GM19025 (cell line): ENCODE measurements around the gene S100A6.
"Not testable (repeated sequence)": the region's sequence is repeated elsewhere in the genome, so short reads cannot be mapped to it uniquely, and the experiment has no call there.

Source experiments
- ATAC-seq: cut with Tn5 transposase; IDR thresholded peaks from one replicate; pipeline ENCODE4 v1.9.1; 2021; ENCODE audit warnings: mild to moderate bottlenecking, low read depth, moderate library complexity; ENCODE audit not compliant: unreplicated experiment

Gene S100A6

GRCh38 chr1:153565529-153566374 lies 30.0 kb upstream of the S100A6 start, which contains the start of gene S100A2:
TSS of gene S100A2 (minus strand) at chr1:153565844. CDS start at chr1:153563877, 1,967 bp downstream.
- no peak for ATAC-seq

- no peak for ATAC-seq
These were observed 28.2 kb upstream of the S100A6 start for GRCh38 chr1:153563991-153564390.

DNA sequence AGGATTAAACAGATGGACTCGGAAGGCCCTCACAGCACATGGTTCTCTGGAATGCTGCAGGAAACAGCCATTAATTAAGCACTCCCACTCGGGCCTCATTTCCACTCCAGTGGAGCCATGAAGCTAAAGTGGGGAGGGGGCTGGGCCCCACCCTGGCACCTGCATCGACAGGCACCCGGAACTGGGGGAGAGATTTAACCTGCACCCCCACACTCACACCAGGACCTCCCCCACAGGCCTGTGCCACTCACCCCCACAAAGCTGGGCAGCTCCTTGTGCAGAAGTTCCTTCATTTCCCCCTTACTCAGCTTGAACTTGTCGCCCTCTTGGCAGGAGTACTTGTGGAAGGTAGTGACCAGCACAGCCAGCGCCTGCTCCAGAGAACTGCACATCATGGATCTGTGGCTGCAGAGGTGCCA lies 27.7 kb upstream of the S100A6 start:
- no peak for ATAC-seq

DNA sequence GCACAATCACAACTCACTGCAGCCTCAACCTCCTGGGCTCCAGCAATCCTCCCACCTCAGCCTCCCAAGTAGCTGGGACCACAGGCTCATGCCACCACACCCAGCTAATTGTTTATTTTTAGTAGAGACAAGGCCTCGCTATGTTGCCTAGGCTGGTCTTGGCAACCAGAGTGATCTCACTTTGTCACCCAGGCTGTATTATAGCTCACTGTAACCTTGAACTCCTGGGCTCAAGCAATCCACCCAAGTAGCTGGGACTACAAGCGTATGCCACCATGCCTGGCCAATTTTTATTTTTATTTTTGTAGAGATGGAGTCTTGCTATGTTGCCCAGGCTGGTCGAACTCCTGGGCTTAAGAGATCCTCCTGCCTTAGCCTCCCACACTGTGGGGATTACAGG lies 26.2 kb upstream of the S100A6 start:
- ATAC-seq = not testable (repeated sequence)

GRCh38 chr1:153561466-153561985 lies 25.7 kb upstream of the S100A6 start:
- ATAC-seq = no peak

DNA sequence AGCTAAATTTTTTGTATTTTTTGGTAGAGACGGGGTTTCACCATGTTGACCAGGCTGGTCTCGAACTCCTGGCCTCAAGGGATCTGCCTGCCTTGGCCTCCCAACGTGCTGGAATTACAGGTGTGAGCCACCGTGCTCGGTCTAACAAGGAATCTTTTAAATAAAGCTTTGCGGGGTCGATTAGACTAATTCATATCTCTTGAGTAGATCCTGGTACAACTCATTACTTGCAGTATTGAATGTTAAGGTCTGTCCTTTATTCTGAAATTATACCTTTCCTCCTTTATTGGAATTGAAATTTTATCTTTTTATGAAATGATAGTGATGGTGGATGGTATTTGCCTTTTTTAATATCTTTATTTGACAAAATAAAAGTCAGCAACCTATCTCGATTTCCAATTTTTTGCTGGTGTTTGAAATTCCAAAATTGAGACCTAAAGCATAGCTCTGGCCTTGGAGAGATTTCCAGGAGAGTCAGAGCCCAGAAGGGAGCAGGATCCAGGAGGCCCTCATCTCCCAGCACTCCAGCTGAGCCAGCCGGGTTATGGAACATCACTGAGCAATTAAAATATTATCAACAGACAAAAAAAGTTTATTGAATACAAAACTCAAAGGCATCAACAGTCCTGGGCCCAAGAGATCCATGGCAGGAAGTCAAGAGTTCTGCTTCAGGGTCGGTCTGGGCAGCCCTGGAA lies 25.1 kb upstream of the S100A6 start:
- ATAC-seq = no peak

DNA sequence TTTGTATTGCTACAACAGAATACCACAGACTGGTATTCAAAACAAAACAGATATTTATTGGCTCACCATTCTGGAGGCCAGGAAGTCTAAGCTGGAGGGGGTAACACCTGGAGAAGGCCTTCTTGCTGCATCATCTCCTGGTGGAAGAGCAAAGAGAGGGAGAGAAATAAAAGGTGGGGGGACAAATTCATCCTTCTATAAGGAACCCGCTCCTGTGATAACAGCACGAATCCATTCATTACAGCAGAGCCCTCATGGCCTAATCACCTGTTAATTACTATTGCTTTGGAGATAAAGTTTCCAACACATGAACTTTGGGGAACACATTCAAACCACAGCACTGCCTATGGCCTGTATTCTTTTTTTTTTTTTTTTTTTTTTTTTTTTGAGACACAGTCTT lies 24.4 kb upstream of the S100A6 start:
- no peak for ATAC-seq

GRCh38 chr1:153557877-153558276 lies 22.1 kb upstream of the S100A6 start:
- no peak for ATAC-seq

- ATAC-seq = no peak
These were observed 20.6 kb upstream of the S100A6 start for GRCh38 chr1:153556348-153556747.

- no peak for ATAC-seq
These were observed 18.2 kb upstream of the S100A6 start for GRCh38 chr1:153553830-153554541.

DNA sequence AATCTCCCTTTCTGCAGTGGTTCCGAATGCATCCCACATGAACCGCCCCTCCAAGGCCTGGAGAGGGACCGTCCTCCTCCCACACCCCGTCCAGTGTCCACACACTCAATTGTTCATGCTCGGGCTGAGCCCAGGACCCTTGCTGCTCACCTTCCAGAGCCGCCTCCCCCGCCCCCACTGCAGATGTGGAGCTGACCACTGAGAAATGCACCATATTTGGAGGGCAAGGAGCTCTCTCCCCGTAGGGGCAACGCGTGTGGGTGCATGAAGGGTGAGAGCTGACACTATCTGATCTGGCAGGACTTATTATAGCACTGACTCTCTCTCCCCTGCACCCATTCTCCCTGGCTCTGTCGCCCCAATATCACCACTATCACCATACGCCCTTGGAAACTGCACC lies 17.3 kb upstream of the S100A6 start:
- no peak for ATAC-seq

- no peak for ATAC-seq
These were observed 16.5 kb upstream of the S100A6 start for GRCh38 chr1:153552335-153552734.

- no peak for ATAC-seq
These were observed 15.2 kb upstream of the S100A6 start for GRCh38 chr1:153550827-153551500.

GRCh38 chr1:153550398-153550758 lies 14.6 kb upstream of the S100A6 start:
- no peak for ATAC-seq

- ATAC-seq = no peak
These were observed 14.1 kb upstream of the S100A6 start for GRCh38 chr1:153549741-153550397.

DNA sequence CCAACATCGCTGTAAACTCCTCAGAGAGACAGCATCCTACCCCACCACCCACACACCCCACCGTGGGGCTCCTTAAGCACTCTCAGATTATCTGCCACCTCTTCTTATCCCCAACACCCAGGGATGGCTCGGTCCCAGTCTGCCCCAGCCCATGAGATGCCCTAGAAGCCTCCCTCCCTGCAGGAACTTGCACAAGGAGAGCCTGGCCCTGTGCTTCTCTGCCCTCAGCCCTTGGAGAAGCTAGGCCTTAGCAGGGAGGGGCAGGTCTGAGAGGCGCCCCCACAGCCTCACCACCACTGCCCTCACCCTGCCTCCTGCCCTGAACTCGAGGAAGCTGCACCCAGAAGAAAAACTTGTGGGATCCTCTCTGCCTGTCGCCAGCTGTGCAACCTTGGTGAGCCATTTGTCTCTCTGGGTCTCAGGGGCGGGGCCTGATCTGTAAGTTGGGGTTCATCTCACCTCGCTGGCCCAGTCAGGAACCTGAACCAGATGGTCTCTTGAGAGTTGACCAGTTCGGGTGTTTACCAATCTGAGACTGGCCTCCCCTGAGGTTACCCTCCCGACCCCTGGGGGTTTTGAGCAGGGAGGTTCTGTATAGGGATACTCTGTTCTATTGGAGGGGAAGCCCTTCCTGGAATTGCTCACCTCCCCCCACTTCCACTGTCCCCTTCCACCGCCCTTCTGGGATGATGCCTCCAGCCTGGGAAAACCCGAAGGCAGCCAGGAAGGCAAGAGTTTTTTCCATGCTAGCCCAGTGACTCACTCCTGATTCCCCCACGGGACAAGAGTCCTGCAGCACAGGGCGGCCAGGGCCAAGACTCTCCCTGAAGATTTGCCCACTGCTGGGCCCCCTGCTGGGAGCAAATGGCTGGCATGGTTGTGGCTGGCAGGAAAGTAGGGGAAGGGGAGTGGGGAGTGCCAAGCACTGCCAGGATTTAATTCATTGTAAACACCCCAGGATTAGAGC lies 13.2 kb upstream of the S100A6 start, which contains the start of gene S100A3:
Gene S100A3, minus strand, starts transcription at position 537 of the 967 bp plus-strand sequence. CDS start 773 bp downstream, outside the sequence.
- ATAC-seq = no peak

- ATAC-seq = no peak
These were observed 12.1 kb upstream of the S100A6 start for GRCh38 chr1:153547560-153548551.
